Measurements from ENCODE around the gene HSDL1. TPM values are rescaled to one million over a fixed set of nuclear protein-coding genes. Genes with fewer than 3 reads are reported as not detected.

Gene HSDL1
- polyA plus RNA-seq, 1 experiment = 29.5 TPM

- H3K4me3 ChIP-seq (ENCODE audit: low read depth, low read length) = no peak overlapping the region
- no peaks in the 10 kb centered on the region; the same call in 1 of the 2 replicates for H3K9me3 ChIP-seq (ENCODE audit: control insufficient read depth, insufficient read depth, low read length)
- TF ChIP-seq CTCF (IDR thresholded peaks at IDR 0.05; ENCODE audit: low read depth, low read length) = no peak
- no peaks in the 10 kb centered on the region for H3K27me3 ChIP-seq (ENCODE audit: control insufficient read depth, insufficient read depth, low read length)
- ChIA-PET POLR2A (no interaction called here), CTCF (interaction anchor here (1.2 to 6.3 kb wide), 3 partner anchors 8 to 301 kb away, joined by 4 to 100 read pairs (median 5); no protein-coding TSS in a partner anchor)
- no peak for DNase-seq (ENCODE audit: low read depth, low spot score)
- no peak overlapping the region for H3K27ac ChIP-seq (ENCODE audit: low read depth, low read length)
Measured at GRCh38 chr16:84183572-84183875, 38.5 kb upstream of the HSDL1 start.

GRCh38 chr16:84182680-84183571 lies 37.9 kb upstream of the HSDL1 start:
- Histone ChIP-seq H3K9me3 (ENCODE audit: control insufficient read depth, insufficient read depth, low read length) (no peaks in the 10 kb centered on the region; the same call in 1 of the 2 replicates), H3K27ac (ENCODE audit: low read depth, low read length) (no peak overlapping the region), H3K27me3 (ENCODE audit: control insufficient read depth, insufficient read depth, low read length) (no peaks in the 10 kb centered on the region), H3K4me3 (ENCODE audit: low read depth, low read length) (no peak overlapping the region)
- DNase-seq (ENCODE audit: low read depth, low spot score) = no peak
- CTCF ChIA-PET = interaction anchor here (1.2 to 6.3 kb wide), 3 partner anchors 7 to 301 kb away, joined by 4 to 100 read pairs (median 5); no protein-coding TSS in a partner anchor
- no peak for TF ChIP-seq CTCF (IDR thresholded peaks at IDR 0.05; ENCODE audit: low read depth, low read length)
- POLR2A ChIA-PET = no interaction called here

- CTCF ChIA-PET = no interaction called here
- Histone ChIP-seq H3K27ac (ENCODE audit: low read depth, low read length) (no peak overlapping the region), H3K4me3 (ENCODE audit: low read depth, low read length) (no peak overlapping the region), H3K9me3 (ENCODE audit: control insufficient read depth, insufficient read depth, low read length) (no peaks in the 10 kb centered on the region; the same call in 1 of the 2 replicates), H3K27me3 (ENCODE audit: control insufficient read depth, insufficient read depth, low read length) (no peaks in the 10 kb centered on the region)
- no peak for DNase-seq (ENCODE audit: low read depth, low spot score)
- TF ChIP-seq CTCF (IDR thresholded peaks at IDR 0.05; ENCODE audit: low read depth, low read length) = no peak
- POLR2A ChIA-PET = no interaction called here
Measured at GRCh38 chr16:84182104-84182503, 37.1 kb upstream of the HSDL1 start.

DNA sequence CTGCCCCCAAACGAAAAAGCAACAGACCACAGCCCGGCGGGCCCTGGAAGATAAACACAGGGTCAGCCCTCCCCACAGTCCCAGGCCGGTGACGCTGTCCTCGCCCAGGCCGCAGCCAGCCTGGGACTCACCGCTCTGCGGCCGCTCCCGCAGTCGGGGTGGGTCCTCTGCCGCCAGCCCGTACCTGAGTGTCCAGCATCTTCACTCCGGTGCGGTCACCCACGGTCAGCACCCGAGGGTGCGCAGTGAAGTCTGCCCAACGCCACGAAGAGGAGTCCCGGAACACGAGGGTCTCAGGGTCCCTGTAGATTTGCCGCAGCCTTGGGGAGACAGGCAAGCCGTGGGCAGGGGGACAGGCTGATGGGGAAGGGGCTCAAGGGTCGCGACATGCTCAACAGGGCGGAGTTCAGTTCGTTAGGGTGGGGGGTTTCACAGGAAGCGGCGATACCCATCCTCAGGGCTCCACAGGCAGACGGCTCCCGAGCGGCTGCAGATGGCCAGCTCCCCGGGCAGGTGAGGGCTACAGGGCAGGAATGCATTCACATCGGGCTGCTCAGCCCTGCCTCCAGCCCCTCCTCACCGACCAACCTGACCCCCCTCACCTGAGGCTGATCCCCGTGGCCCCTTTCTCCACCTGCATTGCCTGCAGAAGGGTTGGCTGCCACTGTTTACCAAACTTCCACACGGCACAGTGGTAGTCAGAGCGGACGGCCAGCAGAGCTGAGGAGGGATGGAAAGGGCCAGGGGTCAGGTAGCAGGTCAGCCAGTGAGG lies 36.4 kb upstream of the HSDL1 start:
- no peaks in the 10 kb centered on the region; the same call in 1 of the 2 replicates for H3K9me3 ChIP-seq (ENCODE audit: control insufficient read depth, insufficient read depth, low read length)
- H3K27ac ChIP-seq (ENCODE audit: low read depth, low read length) = no peak overlapping the region
- H3K4me3 ChIP-seq (ENCODE audit: low read depth, low read length) = no peak overlapping the region
- no peaks in the 10 kb centered on the region for H3K27me3 ChIP-seq (ENCODE audit: control insufficient read depth, insufficient read depth, low read length)
- POLR2A ChIA-PET = no interaction called here
- DNase-seq (ENCODE audit: low read depth, low spot score) = no peak
- TF ChIP-seq CTCF (IDR thresholded peaks at IDR 0.05; ENCODE audit: low read depth, low read length) = no peak
- CTCF ChIA-PET = no interaction called here

Data from AG04450 (cell line).